Uterus (tissue), 4 donors: ENCODE results near the gene WDR47. TPM values are rescaled to one million over a fixed set of nuclear protein-coding genes. Genes with fewer than 3 reads are reported as not detected.

Experiments
- DNase-seq, 2 donors: peaks; one replicate each; pipeline ENCODE4 v3.0.0-alpha.2; 2019 to 2020
- H3K27ac ChIP-seq, 2 donors: fragments of 200-600 bp; sonication (generic); 1 replicate in 1 of 2; 2 replicates in 1 of 2; pipeline ENCODE4 v1.5.1; 2016 to 2018
- H3K27me3 ChIP-seq, 2 donors: fragments of 200-600 bp; sonication (generic); one replicate each; pipeline ENCODE4 v1.5.1; 2018 to 2019; ENCODE audit warnings: control low read depth in 1 of 2
- H3K36me3 ChIP-seq, 2 donors: fragments of 200-600 bp; sonication (generic); one replicate each; pipeline ENCODE4 v1.5.1; 2019; ENCODE audit warnings: control low read depth in 1 of 2
- H3K4me1 ChIP-seq, 2 donors: fragments of 200-600 bp; sonication (generic); one replicate each; pipeline ENCODE4 v1.5.1; 2018 to 2019; ENCODE audit warnings: control low read depth in 1 of 2
- H3K4me3 ChIP-seq, 2 donors: fragments of 200-600 bp; sonication (generic); 1 replicate in 1 of 2; 2 replicates in 1 of 2; pipeline ENCODE4 v1.5.1; 2018 to 2019; ENCODE audit warnings: mild to moderate bottlenecking in 1 of 2
- H3K9me3 ChIP-seq, 2 donors: fragments of 200-600 bp; sonication (generic); one replicate each; pipeline ENCODE4 v1.5.1; 2019; ENCODE audit warnings: control low read depth in 1 of 2
- CTCF ChIP-seq, 4 experiments: fragments of 200-600 bp in 2 of 4; fragments of 450-650 bp in 2 of 4; sonication (generic) in 2 of 4; IDR thresholded peaks; one replicate each; pipeline ENCODE4 v1.5.1; 2016 to 2019; ENCODE audit warnings: antibody characterized with exemption in 4 of 4, mild to moderate bottlenecking in 2 of 4, moderate library complexity in 1 of 4
- POLR2A ChIP-seq, 2 donors: fragments of 450-650 bp; IDR thresholded peaks; one replicate each; pipeline ENCODE4 v1.6.1; 2016; ENCODE audit warnings: antibody characterized with exemption in 2 of 2, mild to moderate bottlenecking in 1 of 2, moderate library complexity in 1 of 2
- intact Hi-C: fragments of 100-400 bp; cut with DNase I; formaldehyde crosslinking; loops from one replicate; pipeline ENCODE4 v1.15.1; 2023; ENCODE audit warnings: low total_unique reads
- total RNA-seq, 4 donors: library from RNA; depleted of rRNA in 3 of 4; stranded (reverse); fragments of >200 nt in 3 of 4; gene quantifications; one replicate each; pipeline versions ENCODE4 v1.1.0 to v1.2.4, GENCODE V29; 2014 to 2023
- donor health status: DM: yes; HTN: yes; CAD: no.

The WDR47 gene
- total RNA-seq, 4 donors from 2014 or later: 10.5 to 54.7 (median 27.2) TPM

GRCh38 chr1:108962681-108963051, 79.2 kb downstream of the WDR47 start:
- peak; percentile 21 to 28 for DNase-seq
- intact Hi-C loops: no loop called here
- Histone ChIP-seq H3K27ac (peak overlapping the region; percentile 92 to 98), H3K4me1 (peaks cover 5 to 7% of the 10 kb centered on the region in 2 donors), H3K4me3 (peak overlapping the region; percentile 57 to 88), H3K36me3 (no peaks in the 10 kb centered on the region), H3K27me3 (no peaks in the 10 kb centered on the region), H3K9me3 (no peaks in the 10 kb centered on the region)
- TF ChIP-seq POLR2A (IDR thresholded peaks at IDR 0.05) (no peak), CTCF (IDR thresholded peaks at IDR 0.05) (no peak)

GRCh38 chr1:108961752-108962486, 80.0 kb downstream of the WDR47 start:
- DNase-seq: no peak
- no peaks in the 10 kb centered on the region for H3K9me3 ChIP-seq
- H3K27me3 ChIP-seq: no peaks in the 10 kb centered on the region
- H3K4me3 ChIP-seq: peak overlapping the region; percentile 57 to 88
- intact Hi-C loops: no loop called here
- no peaks in the 10 kb centered on the region for H3K36me3 ChIP-seq
- TF ChIP-seq POLR2A (IDR thresholded peaks at IDR 0.05): no peak
- H3K4me1 ChIP-seq: peaks cover 5 to 7% of the 10 kb centered on the region in 2 donors
- H3K27ac ChIP-seq: no peak overlapping the region

GRCh38 chr1:108961198-108961597, 80.7 kb downstream of the WDR47 start:
- DNase-seq: no peak
- Histone ChIP-seq H3K4me1 (peaks cover 5 to 7% of the 10 kb centered on the region in 2 donors), H3K9me3 (no peaks in the 10 kb centered on the region), H3K27ac (no peak overlapping the region), H3K27me3 (no peaks in the 10 kb centered on the region), H3K4me3 (no peak overlapping the region), H3K36me3 (no peaks in the 10 kb centered on the region)
- TF ChIP-seq CTCF (IDR thresholded peaks at IDR 0.05): no peak
- no peak for TF ChIP-seq POLR2A (IDR thresholded peaks at IDR 0.05)
- intact Hi-C loops: no loop called here

- no peak for DNase-seq
- TF ChIP-seq CTCF (IDR thresholded peaks at IDR 0.05) (no peak), POLR2A (IDR thresholded peaks at IDR 0.05) (no peak)
- intact Hi-C loops: no loop called here
- Histone ChIP-seq H3K27ac (no peak overlapping the region), H3K36me3 (no peaks in the 10 kb centered on the region), H3K4me3 (no peak overlapping the region), H3K9me3 (no peaks in the 10 kb centered on the region), H3K27me3 (no peaks in the 10 kb centered on the region), H3K4me1 (peaks cover 5 to 7% of the 10 kb centered on the region in 2 donors)
Observed at GRCh38 chr1:108960719-108961118, 81.2 kb downstream of the WDR47 start.

- TF ChIP-seq POLR2A (IDR thresholded peaks at IDR 0.05): no peak
- no peak for TF ChIP-seq CTCF (IDR thresholded peaks at IDR 0.05)
- Histone ChIP-seq H3K36me3 (no peaks in the 10 kb centered on the region), H3K27me3 (no peaks in the 10 kb centered on the region), H3K4me3 (no peak overlapping the region), H3K27ac (no peak overlapping the region), H3K4me1 (peaks cover 5 to 7% of the 10 kb centered on the region in 2 donors), H3K9me3 (no peaks in the 10 kb centered on the region)
- intact Hi-C loops: no loop called here
- no peak for DNase-seq
Observed at GRCh38 chr1:108957888-108958287, 84.0 kb downstream of the WDR47 start.
